Psoas muscle (tissue), 8 donors: ENCODE results near the gene GALC. TPM values are rescaled to one million over a fixed set of nuclear protein-coding genes. Genes with fewer than 3 reads are reported as not detected.

Experiments used
- ATAC-seq, 4 donors: fragments of 200-7000 bp; cut with Tn5 transposase; one replicate each; pipeline ENCODE4 v1.9.1; 2020; ENCODE audit warnings: moderate library complexity in 3 of 4, mild to moderate bottlenecking in 2 of 4
- DNase-seq, 2 donors: peaks; one replicate each; pipeline ENCODE4 v3.0.0-alpha.2; 2020
- H3K27ac ChIP-seq: fragments of 200-600 bp; one replicate; pipeline ENCODE4 v1.8.0; 2022
- H3K27me3 ChIP-seq, 3 donors: fragments of 200-600 bp in 1 of 3; one replicate each; pipeline versions ENCODE4 v1.6.1 to v1.8.0; 2013 to 2022; ENCODE audit warnings: low read length in 2 of 3, mild to moderate bottlenecking in 2 of 3, moderate library complexity in 1 of 3; ENCODE audit not compliant: insufficient read depth in 3 of 3
- H3K36me3 ChIP-seq, 2 donors: fragments of 200-600 bp in 1 of 2; one replicate each; pipeline versions ENCODE4 v1.6.1 to v1.8.0; 2013 to 2022; ENCODE audit warnings: low read depth in 1 of 2, mild to moderate bottlenecking in 1 of 2, moderate library complexity in 1 of 2; ENCODE audit not compliant: insufficient read depth in 1 of 2
- H3K4me1 ChIP-seq: fragments of 200-600 bp; one replicate; pipeline ENCODE4 v1.8.0; 2022
- H3K4me3 ChIP-seq: fragments of 200-600 bp; one replicate; pipeline ENCODE4 v1.8.0; 2022; ENCODE audit warnings: mild to moderate bottlenecking
- H3K9me3 ChIP-seq: fragments of 200-600 bp; one replicate; pipeline ENCODE4 v1.8.0; 2022
- CTCF ChIP-seq: fragments of 200-600 bp; IDR thresholded peaks from one replicate; pipeline ENCODE4 v1.8.0; 2022; ENCODE audit warnings: antibody characterized with exemption
- WGBS, 3 donors: extraction: QIAGEN DNeasy Blood & Tissue Kit; methylation state at CpG; one replicate each; pipeline versions ENCODE4 v1.1.6 to v1.1.7; 2013; 5-methylcytosine and 5-hydroxymethylcytosine counted together
- intact Hi-C, 2 donors: fragments of 100-400 bp; cut with DNase I; formaldehyde crosslinking; loops; one replicate each; pipeline versions ENCODE4 v1.11.0 to v1.14.2; 2022
- polyA plus RNA-seq, 3 donors: library from polyadenylated mRNA; stranded (reverse); fragments of 200-250 nt; gene quantifications; one replicate each; pipeline ENCODE4 v1.2.3, GENCODE V29; 2013
- total RNA-seq, 4 donors: library from RNA; stranded (reverse); fragmentation: NEBNext Ultra II Directional in 2 of 4; extraction: Animal tissue kit (Norgen Biotek cat#: 25700) in 2 of 4; gene quantifications; one replicate each; pipeline versions ENCODE4 v1.2.1 to v1.2.4, GENCODE V29; 2021 to 2023
- donor health status: healthy with polysubstance abuse.
- donor health status: DM: no; HTN: no; CAD: no; lungs with moderate emphysema.
- donor health status: Bipolar disorder and iron deficiency.
- donor health status: healthy.
- donor health status: DM: yes; HTN: yes; CAD: no.
- donor health status: DM: no; HTN: no; CAD: no.
- donor health status: DM: no; HTN: no; CAD: no.
- donor health status: DM: yes; HTN: yes; CAD: no.

Gene GALC
- total and polyA plus RNA-seq, 7 donors, result 4.0 to 10.2 (median 8.5) TPM

GRCh38 chr14:87989221-87989955 lies 3.6 kb downstream of the GALC start:
- no peak for DNase-seq
- Histone ChIP-seq H3K36me3 (peaks cover 0 to 30% of the 10 kb centered on the region in 2 donors), H3K9me3 (no peaks in the 10 kb centered on the region), H3K27ac (no peak overlapping the region), H3K27me3 (no peaks in the 10 kb centered on the region), H3K4me3 (no peak overlapping the region), H3K4me1 (no peaks in the 10 kb centered on the region)
- intact Hi-C loops, result no loop called here
- no peak for TF ChIP-seq CTCF
- no peak for ATAC-seq
- WGBS, 3 donors, result 90 to 96% (median 95%) methylated on average over 5 of the region's 5 CpGs

- 89 to 96% (median 93%) methylated on average over 1 of the region's 1 CpG for WGBS, 3 donors
- intact Hi-C loops, result no loop called here
- DNase-seq (no peak), ATAC-seq (no peak)
- peaks cover 0 to 45% of the 10 kb centered on the region in 2 donors for H3K36me3 ChIP-seq
- H3K27me3 ChIP-seq, result no peaks in the 10 kb centered on the region
- no peak overlapping the region for H3K4me3 ChIP-seq
- no peak overlapping the region for H3K27ac ChIP-seq
- no peaks in the 10 kb centered on the region for H3K4me1 ChIP-seq
- no peak for TF ChIP-seq CTCF
- no peaks in the 10 kb centered on the region for H3K9me3 ChIP-seq
Observed at GRCh38 chr14:87979689-87980088, 13.3 kb downstream of the GALC start.

DNA sequence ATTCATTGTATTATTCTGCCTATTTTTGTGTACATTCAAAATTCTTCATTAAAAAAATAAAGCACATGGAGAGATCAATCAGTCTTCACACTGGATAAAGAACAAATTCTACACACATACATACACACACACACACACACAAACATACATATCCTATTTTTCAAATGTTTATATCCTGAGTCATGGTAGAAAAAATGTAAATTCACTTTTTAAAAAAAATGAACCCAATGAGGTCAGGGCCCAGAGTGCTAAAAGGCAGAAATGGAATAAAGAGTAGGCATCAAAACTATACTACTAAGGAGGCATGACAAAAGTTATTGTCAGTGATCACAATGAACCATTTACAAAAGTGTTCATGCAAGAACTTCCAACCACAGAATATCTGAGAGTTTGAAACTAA lies 17.3 kb downstream of the GALC start:
- Histone ChIP-seq H3K4me3 (no peak overlapping the region), H3K36me3 (peaks cover 0 to 22% of the 10 kb centered on the region in 2 donors), H3K27ac (no peak overlapping the region), H3K4me1 (no peaks in the 10 kb centered on the region), H3K27me3 (no peaks in the 10 kb centered on the region), H3K9me3 (no peaks in the 10 kb centered on the region)
- DNase-seq (no peak), ATAC-seq (no peak)
- intact Hi-C loops, result no loop called here
- TF ChIP-seq CTCF, result no peak

- intact Hi-C loops, result no loop called here
Observed at GRCh38 chr14:87971010-87971409, 22.0 kb downstream of the GALC start.

More at GRCh38 chr14:87971010-87971409, 22.0 kb downstream of the GALC start:
- no peak overlapping the region for H3K4me3 ChIP-seq
- H3K4me1 ChIP-seq, result no peaks in the 10 kb centered on the region
- DNase-seq, result no peak
- 92 to 96% (median 93%) methylated on average over 2 of the region's 2 CpGs for WGBS, 3 donors
- no peaks in the 10 kb centered on the region for H3K27me3 ChIP-seq
- peaks cover 0 to 43% of the 10 kb centered on the region in 2 donors for H3K36me3 ChIP-seq
- no peaks in the 10 kb centered on the region for H3K9me3 ChIP-seq
- no peak for TF ChIP-seq CTCF
- no peak overlapping the region for H3K27ac ChIP-seq
- no peak for ATAC-seq
